GM12864 (cell line): ENCODE measurements around the gene SLC25A33.

Experiments
- DNase-seq: peaks from one replicate; pipeline ENCODE4 v3.0.0-alpha.2; 2011; ENCODE audit warnings: low read depth
- H3K4me3 ChIP-seq: 2 replicates; pipeline ENCODE4 v1.5.1; 2011; ENCODE audit warnings: mild to moderate bottlenecking, low read depth, low read length, control low read depth
- CTCF ChIP-seq: IDR thresholded peaks from 2 replicates; pipeline ENCODE4 v1.5.1; 2011; ENCODE audit warnings: low read depth, mild to moderate bottlenecking, moderate library complexity, low read length, control low read depth, inconsistent platforms; ENCODE audit errors: missing control alignments

Gene SLC25A33

GRCh38 chr1:9539165-9539828, at the start of gene SLC25A33:
Gene SLC25A33, plus strand, starts transcription at chr1:9539465. Its CDS starts 227 bp downstream, at chr1:9539692.
- H3K4me3 ChIP-seq, result peak within 1 kb of the TSS; percentile 92
- peak; percentile 88 for DNase-seq
- no peak for TF ChIP-seq CTCF

- peak; percentile 39 for DNase-seq
- H3K4me3 ChIP-seq, result no peak overlapping the region
- peak; percentile 91 for TF ChIP-seq CTCF
Measured at GRCh38 chr1:9490605-9491339, 48.5 kb upstream of the SLC25A33 start.

GRCh38 chr1:9493326-9493725, 45.9 kb upstream of the SLC25A33 start:
- no peak for TF ChIP-seq CTCF

GRCh38 chr1:9494936-9495758, 44.1 kb upstream of the SLC25A33 start:
- peak; percentile 12 for DNase-seq
- peak overlapping the region; percentile 46 for H3K4me3 ChIP-seq
- peak; percentile 93 for TF ChIP-seq CTCF

More at GRCh38 chr1:9493326-9493725, 45.9 kb upstream of the SLC25A33 start:
- no peak for DNase-seq
- no peak overlapping the region for H3K4me3 ChIP-seq

GRCh38 chr1:9495854-9496374, 43.4 kb upstream of the SLC25A33 start:
- no peak for DNase-seq
- no peak overlapping the region; the same call in 1 of the 2 replicates for H3K4me3 ChIP-seq

More at GRCh38 chr1:9495854-9496374, 43.4 kb upstream of the SLC25A33 start:
- TF ChIP-seq CTCF, result no peak
